ENCODE results near the gene CSTA.

The CSTA gene

GRCh38 chr3:122383771-122384697 is 59.0 kb downstream of the CSTA start, which contains the start of gene FAM162A:
TSS of gene FAM162A (plus strand) at chr3:122384182. CDS start at chr3:122384266, 84 bp downstream.
- peaks cover 19% of the 10 kb centered on the region for H3K36me3 ChIP-seq (ENCODE audit: insufficient read depth, low read length)
- H3K27me3 ChIP-seq (ENCODE audit: control insufficient read depth in 1 of 2, insufficient read depth in 2 of 2, low read length in 2 of 2): no peaks in the 10 kb centered on the region
- H3K4me3 ChIP-seq (ENCODE audit: low read depth in 1 of 2, low read length in 2 of 2): peak within 1 kb of the TSS; percentile 57 to 83
- no peaks in the 10 kb centered on the region for H3K9me3 ChIP-seq (ENCODE audit: low read length)
- peak within 1 kb of the TSS; percentile 98 for H3K27ac ChIP-seq (ENCODE audit: low read depth, low read length)
- H3K4me1 ChIP-seq (ENCODE audit: insufficient read depth, low read length): peaks cover 18% of the 10 kb centered on the region
- peak within 1 kb of the TSS; percentile 79 for H3K9ac ChIP-seq (ENCODE audit: low read length)

DNA sequence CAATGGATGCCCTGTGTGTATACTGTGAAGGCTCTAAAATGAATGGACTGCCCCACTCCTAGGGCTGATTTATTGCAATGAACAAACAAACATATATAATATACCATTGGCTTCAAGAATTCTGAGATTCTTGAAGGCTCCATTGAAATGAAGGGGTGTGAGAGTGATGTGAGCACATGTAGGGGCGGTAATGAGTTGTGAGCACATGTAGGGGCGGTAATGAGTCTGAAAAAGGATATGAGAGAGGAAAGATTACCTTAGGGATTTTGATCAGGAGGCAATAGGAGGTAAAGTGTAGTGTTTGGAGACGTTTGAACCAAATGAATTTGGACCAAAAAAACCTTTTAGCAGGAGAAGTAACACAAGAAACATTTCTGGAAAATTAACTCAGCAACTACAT is 62.7 kb downstream of the CSTA start:
- H3K36me3 ChIP-seq (ENCODE audit: insufficient read depth, low read length): peaks cover 19% of the 10 kb centered on the region
- no peak overlapping the region for H3K27ac ChIP-seq (ENCODE audit: low read depth, low read length)
- H3K27me3 ChIP-seq (ENCODE audit: control insufficient read depth in 1 of 2, insufficient read depth in 2 of 2, low read length in 2 of 2): no peaks in the 10 kb centered on the region
- no peaks in the 10 kb centered on the region for H3K9me3 ChIP-seq (ENCODE audit: low read length)
- H3K4me1 ChIP-seq (ENCODE audit: insufficient read depth, low read length): peaks cover 12% of the 10 kb centered on the region
- H3K9ac ChIP-seq (ENCODE audit: low read length): no peak overlapping the region
- H3K4me3 ChIP-seq (ENCODE audit: low read depth in 1 of 2, low read length in 2 of 2): no peak overlapping the region

- Histone ChIP-seq H3K9me3 (ENCODE audit: low read length) (no peaks in the 10 kb centered on the region), H3K27ac (ENCODE audit: low read depth, low read length) (no peak overlapping the region), H3K9ac (ENCODE audit: low read length) (no peak overlapping the region), H3K4me1 (ENCODE audit: insufficient read depth, low read length) (peaks cover 18% of the 10 kb centered on the region), H3K36me3 (ENCODE audit: insufficient read depth, low read length) (peaks cover 19% of the 10 kb centered on the region), H3K4me3 (ENCODE audit: low read depth in 1 of 2, low read length in 2 of 2) (no peak overlapping the region), H3K27me3 (ENCODE audit: control insufficient read depth in 1 of 2, insufficient read depth in 2 of 2, low read length in 2 of 2) (no peaks in the 10 kb centered on the region)
These were observed 64.1 kb downstream of the CSTA start for GRCh38 chr3:122389197-122389596.

- no peak overlapping the region for H3K4me3 ChIP-seq (ENCODE audit: low read depth in 1 of 2, low read length in 2 of 2)
- H3K4me1 ChIP-seq (ENCODE audit: insufficient read depth, low read length): peaks cover 14% of the 10 kb centered on the region
- peaks cover 19% of the 10 kb centered on the region for H3K36me3 ChIP-seq (ENCODE audit: insufficient read depth, low read length)
- H3K27ac ChIP-seq (ENCODE audit: low read depth, low read length): no peak overlapping the region
- no peak overlapping the region for H3K9ac ChIP-seq (ENCODE audit: low read length)
- H3K9me3 ChIP-seq (ENCODE audit: low read length): no peaks in the 10 kb centered on the region
- H3K27me3 ChIP-seq (ENCODE audit: control insufficient read depth in 1 of 2, insufficient read depth in 2 of 2, low read length in 2 of 2): no peaks in the 10 kb centered on the region
These were observed 64.8 kb downstream of the CSTA start for GRCh38 chr3:122389892-122390291.

- peaks cover 19% of the 10 kb centered on the region for H3K36me3 ChIP-seq (ENCODE audit: insufficient read depth, low read length)
- no peak overlapping the region for H3K9ac ChIP-seq (ENCODE audit: low read length)
- H3K4me1 ChIP-seq (ENCODE audit: insufficient read depth, low read length): peaks cover 10% of the 10 kb centered on the region
- H3K27me3 ChIP-seq (ENCODE audit: control insufficient read depth in 1 of 2, insufficient read depth in 2 of 2, low read length in 2 of 2): no peaks in the 10 kb centered on the region
- no peaks in the 10 kb centered on the region for H3K9me3 ChIP-seq (ENCODE audit: low read length)
- H3K27ac ChIP-seq (ENCODE audit: low read depth, low read length): no peak overlapping the region
- no peak overlapping the region for H3K4me3 ChIP-seq (ENCODE audit: low read depth in 1 of 2, low read length in 2 of 2)
These were observed 65.6 kb downstream of the CSTA start for GRCh38 chr3:122390665-122391064.
